HG02870 (cell line): ENCODE measurements around the gene WWC2.
A peak's percentile ranks its signal among the peaks of the same experiment; 100 is the strongest.
"Not testable (repeated sequence)": the region's sequence is repeated elsewhere in the genome, so short reads cannot be mapped to it uniquely, and the experiment has no call there.

ENCODE experiments used
- ATAC-seq: cut with Tn5 transposase; IDR thresholded peaks from one replicate; pipeline ENCODE4 v1.9.1; 2021; ENCODE audit warnings: mild to moderate bottlenecking, moderate library complexity; ENCODE audit not compliant: unreplicated experiment

WWC2 gene

DNA sequence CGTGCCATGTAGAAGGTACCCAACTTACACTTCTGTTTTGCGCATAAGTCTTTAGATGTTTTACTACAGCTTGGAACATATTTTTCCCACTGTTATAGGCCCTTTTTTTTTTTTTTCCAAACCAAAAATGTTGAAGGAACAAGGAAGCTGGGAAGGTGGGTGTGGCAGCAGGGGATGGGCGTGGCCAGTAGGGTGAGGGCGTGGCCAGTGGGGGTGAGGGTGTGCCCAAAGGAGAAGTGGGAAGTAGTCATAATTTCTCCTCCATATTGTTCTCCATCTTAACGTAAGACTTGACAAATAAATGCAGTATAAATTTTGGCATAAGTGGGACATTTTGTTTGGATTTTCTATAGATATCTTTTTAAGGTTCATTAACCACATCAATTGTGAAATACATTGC lies 190.6 kb downstream of the WWC2 start:
- no peak for ATAC-seq

DNA sequence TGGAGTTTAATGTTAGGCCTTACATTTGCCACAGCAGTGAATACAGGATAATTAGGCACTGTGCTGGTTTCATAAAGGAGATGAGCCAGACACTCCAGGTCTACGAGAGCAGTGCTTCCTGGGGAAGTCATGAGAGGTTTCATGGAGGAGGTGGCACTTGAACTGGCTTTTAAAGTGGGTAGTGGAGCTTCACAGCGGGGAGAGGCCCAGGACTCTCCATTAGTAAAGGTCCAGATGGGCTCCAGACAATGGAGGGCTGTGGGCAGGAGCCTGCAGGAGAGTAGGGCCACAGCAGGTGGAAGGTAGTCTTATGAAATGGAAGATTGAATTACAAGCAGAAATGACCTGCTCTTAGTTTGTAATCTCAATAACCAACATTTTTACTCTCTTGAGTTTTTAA lies 192.0 kb downstream of the WWC2 start:
- ATAC-seq: no peak

DNA sequence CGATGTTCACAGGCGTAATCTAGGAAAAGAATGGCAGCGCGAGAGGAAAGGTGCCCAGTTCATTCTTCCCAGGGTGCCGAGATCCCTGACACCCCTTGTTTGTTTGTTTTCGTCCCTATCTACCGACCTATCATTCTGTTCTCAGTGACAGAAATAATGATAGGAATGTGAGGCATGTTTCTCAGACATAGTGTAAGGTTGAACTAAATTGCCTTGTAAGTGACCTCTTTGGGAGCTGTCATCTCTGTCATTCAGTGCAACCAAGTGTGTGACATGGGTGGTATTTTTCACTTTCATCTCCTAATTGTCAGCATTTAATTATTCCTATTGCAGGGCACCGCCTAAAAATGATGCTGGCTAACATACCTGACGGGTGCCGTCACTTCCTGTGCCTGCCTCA lies 196.7 kb downstream of the WWC2 start:
- no peak for ATAC-seq

DNA sequence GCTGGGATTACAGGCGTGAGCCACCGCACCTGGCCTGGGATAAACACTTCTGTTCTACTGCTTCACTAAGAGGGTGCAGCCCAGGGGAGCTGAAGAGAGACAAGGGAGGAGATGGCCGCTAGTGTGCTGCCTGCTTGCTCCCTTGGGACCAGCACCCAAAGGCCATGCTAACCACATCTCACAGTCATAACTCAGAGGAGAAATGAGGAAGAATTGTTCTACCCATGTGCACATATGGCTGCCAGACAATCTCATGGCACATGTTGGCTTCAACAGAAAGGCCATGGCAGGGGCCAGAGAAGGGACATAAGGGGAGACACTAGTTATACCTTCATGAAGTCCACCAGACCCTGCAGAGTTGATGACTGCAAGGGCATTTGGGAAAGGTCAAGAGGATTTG lies 198.6 kb downstream of the WWC2 start:
- peak; percentile 63 for ATAC-seq

DNA sequence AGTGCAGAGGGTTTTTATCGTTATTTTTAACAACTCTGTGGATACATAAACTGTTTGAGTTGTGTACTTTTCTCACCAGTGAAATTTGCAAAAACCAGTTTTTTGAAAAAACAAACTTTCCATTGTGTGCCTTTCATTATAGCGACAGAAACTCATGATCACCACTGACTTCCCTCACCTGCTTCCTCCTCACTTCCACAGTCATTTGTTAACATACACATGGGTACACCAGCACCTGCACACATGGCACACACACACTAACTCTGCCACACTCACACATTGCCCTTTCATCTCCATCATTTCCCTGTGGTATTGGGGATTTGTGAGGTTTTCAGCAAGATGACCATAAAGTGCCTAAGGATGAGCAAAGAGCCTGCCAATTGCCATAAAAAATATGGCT lies 200.4 kb downstream of the WWC2 start:
- no peak for ATAC-seq

DNA sequence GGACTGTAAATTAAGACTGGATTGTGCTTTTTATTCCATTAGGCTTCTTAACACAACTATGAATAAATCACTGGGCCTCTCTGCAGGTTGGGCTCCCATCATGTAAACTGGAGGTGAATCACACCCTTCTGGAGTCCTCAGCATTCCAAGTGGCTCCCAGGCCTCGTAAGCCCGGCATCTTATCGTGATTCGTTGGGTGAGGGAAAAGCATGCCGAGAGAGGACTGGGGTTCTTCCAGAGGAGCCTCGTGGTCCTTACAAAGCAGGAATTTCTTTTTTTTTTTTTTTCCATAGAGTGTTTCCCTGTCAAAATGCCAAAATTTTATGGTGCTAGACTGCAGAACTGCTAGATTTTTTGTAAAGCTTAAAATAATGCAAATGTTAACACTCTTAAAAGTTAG lies 201.0 kb downstream of the WWC2 start:
- no peak for ATAC-seq

GRCh38 chr4:183300655-183301054 lies 201.6 kb downstream of the WWC2 start:
- no peak for ATAC-seq

GRCh38 chr4:183303301-183303700 lies 204.2 kb downstream of the WWC2 start:
- no peak for ATAC-seq

DNA sequence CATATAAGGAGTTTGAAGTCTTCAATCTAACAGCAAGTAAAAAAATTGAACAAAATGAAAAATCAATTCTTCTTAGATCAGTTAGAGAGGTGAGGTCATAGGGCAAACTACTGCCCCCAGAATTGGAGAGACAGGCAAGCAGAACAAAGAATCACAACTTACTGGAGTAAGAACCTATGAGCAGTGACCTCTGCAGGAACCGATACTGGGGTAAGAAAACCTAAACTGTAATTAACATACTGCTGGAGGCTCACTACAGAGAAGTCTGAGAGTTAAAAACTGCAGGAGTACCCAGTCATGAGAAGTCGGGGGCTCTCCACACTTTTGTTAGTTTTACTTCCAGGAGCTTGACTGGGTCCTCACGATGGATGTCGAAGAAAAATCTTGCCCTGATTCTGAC lies 205.0 kb downstream of the WWC2 start:
- ATAC-seq: peak; percentile 96

DNA sequence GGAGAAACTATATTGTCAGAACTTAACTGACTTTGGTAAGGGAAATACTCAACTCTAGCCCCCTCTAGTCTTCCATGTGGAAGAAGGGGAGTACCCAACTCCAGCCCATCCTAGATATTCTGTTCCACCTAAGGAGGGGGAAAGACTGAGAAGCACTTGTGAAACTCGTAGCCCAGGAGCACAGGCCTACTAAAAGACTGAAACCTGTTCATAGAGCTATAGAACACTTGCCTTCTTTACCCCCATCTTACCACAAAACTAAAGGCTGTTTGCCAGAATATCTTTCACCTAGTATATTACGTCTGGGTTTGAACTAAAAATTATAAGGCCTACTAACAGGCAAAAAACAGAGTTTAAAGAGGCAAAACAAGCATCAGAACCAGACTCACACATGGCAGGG lies 205.5 kb downstream of the WWC2 start:
- peak; percentile 36 for ATAC-seq

DNA sequence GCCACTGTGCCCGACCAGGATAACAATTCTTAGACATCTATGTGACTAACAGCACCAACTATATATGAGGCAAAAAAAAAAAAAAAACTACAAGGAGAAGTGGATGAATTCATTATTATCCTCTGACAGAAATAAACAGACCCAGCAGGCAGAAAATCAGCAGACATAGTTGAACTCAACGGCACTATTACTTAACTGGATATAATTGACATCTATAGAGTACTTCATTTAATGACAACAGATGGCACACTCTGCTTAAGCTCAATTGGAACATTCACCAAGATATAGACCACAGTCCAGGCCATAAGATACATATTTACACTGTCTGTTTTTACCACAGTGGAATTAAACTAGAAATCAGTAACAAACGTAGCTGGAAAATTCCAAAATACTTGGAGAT lies 207.8 kb downstream of the WWC2 start:
- no peak for ATAC-seq

DNA sequence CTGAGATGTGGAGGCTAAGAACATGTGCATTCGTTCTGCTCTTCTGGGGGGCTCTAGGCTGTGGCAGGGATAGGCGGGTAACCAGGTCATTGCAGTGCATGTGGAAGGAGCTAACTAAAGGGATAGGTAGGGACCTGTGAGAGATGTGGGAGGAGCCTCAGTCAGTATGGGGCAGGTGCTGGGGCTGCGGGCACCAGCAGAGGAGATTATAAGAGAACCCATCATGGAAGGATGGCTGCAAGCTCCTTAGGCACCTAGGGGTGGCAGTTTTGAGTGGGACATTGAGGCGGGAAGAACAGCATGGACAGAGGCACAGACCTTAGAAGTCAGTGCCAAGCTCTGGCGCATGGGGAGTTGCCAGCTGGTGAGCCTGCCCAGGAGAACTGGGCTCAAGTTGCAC lies 213.8 kb downstream of the WWC2 start:
- no peak for ATAC-seq

GRCh38 chr4:183314336-183314735 lies 215.3 kb downstream of the WWC2 start:
- no peak for ATAC-seq

- no peak for ATAC-seq
Observed at GRCh38 chr4:183314806-183315205, 215.7 kb downstream of the WWC2 start.

- no peak for ATAC-seq
Observed at GRCh38 chr4:183318656-183319055, 219.6 kb downstream of the WWC2 start.

DNA sequence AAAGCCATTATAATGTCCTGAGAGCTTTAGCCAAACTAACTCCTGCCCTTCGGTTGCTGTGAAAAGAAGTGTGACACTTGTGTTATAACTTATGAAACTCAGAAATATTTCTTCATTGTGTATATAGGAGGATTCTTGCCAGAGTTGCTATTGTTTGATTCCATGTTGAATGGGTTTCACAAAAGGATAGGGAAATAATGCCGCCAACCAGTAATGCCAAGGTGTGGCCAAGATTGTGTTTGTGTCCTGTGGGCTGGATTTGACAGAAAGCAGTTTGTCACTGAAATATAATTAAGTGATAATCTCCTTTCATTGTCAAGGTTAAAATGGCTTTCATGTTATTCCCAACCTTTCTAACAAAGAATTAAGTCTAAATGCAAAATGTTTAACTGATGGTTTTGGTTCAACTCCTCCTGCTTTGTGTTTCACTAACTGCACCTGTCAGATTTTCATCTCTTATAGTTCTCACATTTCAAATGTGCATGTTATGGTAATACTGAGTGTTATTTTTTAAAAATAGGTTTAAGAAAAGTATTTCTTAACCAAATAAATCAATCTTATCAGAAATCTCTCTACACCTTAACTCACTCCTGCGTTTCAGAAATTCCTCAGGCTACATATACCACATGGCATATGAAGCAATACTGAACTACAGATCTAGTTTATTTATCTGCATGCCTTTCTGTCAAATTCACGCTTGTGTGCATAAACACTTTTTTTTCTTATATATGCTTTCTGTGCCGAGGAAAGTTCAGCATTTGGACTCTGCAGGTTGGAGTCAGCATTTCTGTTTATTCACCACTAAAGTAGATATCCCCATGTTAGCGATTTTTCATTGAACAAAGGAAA lies 221.4 kb downstream of the WWC2 start, which contains the start of gene CLDN22:
Gene CLDN22 (minus strand): TSS at position 66 of the 849 bp plus-strand sequence. CDS start 58 bp downstream, at position 8.
- no peak for ATAC-seq

DNA sequence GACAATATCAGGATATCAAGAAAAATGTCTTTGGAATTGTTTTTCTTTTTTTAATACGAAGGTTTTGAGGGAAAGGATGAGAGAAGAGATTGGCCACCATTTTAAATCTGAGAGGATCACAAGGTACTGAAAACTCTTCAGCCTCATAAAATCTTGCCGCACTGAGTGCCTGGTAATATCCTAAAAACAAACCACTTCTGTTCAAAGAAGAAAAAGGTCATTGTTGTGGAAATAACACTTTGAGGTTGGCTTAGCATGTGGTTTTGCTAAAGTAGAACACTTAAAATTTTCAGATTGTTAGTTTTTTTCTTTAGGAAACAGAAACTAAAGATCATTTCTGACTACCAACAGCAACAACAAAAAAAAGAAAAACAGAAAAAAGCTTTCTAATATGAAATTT lies 222.0 kb downstream of the WWC2 start:
- ATAC-seq: no peak

DNA sequence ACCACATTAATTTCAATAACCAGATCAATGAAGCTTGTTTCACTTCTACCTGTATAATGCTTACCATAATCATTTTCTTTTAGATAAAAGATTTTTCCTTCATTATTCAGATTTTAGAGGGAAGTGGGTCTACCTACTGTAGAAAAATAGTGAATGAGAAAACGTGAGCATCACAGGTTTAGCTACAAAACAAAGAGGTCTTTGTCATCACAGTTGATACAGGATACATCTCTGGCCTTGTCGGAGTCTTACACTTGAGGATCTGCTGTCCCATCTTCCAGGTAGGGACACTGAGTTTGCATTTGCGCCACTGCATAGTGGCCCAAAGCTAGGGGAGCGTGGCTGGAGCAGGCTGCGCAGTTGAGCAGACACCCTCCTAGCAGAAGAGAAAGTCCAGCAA lies 222.5 kb downstream of the WWC2 start:
- ATAC-seq: no peak

DNA sequence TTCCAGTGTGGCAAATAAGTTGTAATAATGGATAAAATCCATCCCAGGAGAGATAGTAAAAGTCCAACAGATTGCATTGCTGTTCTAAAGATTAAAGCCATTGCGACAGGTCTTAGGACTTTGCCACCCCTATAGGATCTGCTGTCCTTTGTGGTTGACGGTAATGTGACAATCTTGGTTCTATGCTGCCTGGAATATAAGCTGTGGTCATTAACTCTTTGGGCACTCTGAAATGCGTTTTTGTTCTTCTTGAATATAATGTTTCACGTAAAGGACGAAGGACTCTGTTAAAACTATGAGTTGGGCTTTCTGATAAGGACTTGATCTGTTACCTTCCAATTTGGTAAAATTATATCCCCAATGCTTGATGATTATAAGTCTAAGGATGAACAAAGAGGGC lies 223.3 kb downstream of the WWC2 start, which contains the start of gene CLDN24:
Gene CLDN24 (minus strand): TSS at position 101 of the 400 bp plus-strand sequence. CDS start 0 bp downstream, at position 101.
- ATAC-seq: no peak

GRCh38 chr4:183323295-183323694 lies 224.2 kb downstream of the WWC2 start:
- ATAC-seq: no peak

- not testable (repeated sequence) for ATAC-seq
Observed at GRCh38 chr4:183324056-183324455, 225.0 kb downstream of the WWC2 start.

DNA sequence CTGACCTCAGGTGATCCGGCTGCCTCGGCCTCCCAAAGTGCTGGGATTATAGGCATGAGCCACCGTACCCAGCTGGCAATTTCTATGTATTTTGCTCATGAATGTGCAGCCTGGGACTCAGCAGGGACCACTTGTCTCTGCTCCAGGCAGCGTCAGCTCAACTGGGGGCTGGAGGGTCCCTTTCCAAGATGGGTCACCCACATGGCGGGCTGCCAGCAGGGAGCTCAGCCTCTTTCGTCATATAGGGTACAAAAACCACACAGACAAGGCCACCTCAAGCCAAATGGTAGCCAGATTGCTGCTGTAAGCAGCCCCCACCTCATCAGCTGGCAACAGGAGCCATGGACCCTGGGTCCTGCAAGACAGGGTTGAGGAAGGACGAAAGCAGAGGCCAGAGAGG lies 225.6 kb downstream of the WWC2 start:
- ATAC-seq: no peak

DNA sequence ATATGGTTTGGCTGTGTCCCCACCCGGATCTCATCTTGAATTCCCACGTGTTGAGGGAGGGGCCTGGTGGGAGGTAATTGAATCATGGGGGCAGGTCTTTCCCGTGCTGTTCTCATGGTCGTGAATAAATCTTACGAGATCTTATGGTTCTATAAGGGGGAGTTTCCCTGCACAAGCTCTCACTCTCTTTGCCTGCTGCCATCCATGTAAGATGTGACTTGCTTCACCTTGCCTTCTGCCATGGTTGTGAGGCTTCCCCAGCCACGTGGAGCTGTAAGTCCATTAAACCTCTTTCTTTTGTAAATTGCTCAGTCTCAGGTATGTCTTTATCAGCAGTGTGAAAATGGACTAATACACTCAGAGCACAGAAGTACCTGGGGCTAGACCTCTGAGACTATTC lies 227.3 kb downstream of the WWC2 start:
- not testable (repeated sequence) for ATAC-seq
